Liver (tissue), 9 donors: ENCODE results near the gene VOPP1. TPM values are rescaled to one million over a fixed set of nuclear protein-coding genes. Genes with fewer than 3 reads are reported as not detected.

Experiments
- DNase-seq: peaks from one replicate; pipeline ENCODE4 v3.0.0-alpha.2; 2017; ENCODE audit warnings: low spot score
- H3K27ac ChIP-seq, 2 donors: one replicate each; pipeline ENCODE4 v1.7.0; 2013; ENCODE audit warnings: inconsistent platforms in 2 of 2, low read length in 2 of 2, control low read depth in 1 of 2, low read depth in 1 of 2, mild to moderate bottlenecking in 1 of 2
- H3K27me3 ChIP-seq, 4 donors: one replicate each; pipeline versions ENCODE4 v1.6.1 to v1.7.0; 2013; ENCODE audit warnings: low read length in 3 of 4, inconsistent platforms in 1 of 4, mild to moderate bottlenecking in 1 of 4, moderate library complexity in 1 of 4; ENCODE audit not compliant: control insufficient read depth in 4 of 4, insufficient read depth in 4 of 4
- H3K36me3 ChIP-seq, 4 donors: one replicate each; pipeline versions ENCODE4 v1.6.1 to v1.7.0; 2013; ENCODE audit warnings: low read length in 3 of 4, mild to moderate bottlenecking in 3 of 4, low read depth in 1 of 4, moderate library complexity in 1 of 4; ENCODE audit not compliant: control insufficient read depth in 4 of 4, insufficient read depth in 3 of 4
- H3K4me1 ChIP-seq, 4 donors: one replicate each; pipeline versions ENCODE4 v1.6.1 to v1.7.0; 2013; ENCODE audit warnings: low read length in 3 of 4, mild to moderate bottlenecking in 3 of 4, moderate library complexity in 1 of 4; ENCODE audit not compliant: control insufficient read depth in 4 of 4, insufficient read depth in 4 of 4
- H3K4me3 ChIP-seq, 3 donors: one replicate each; pipeline versions ENCODE4 v1.6.1 to v1.7.0; 2013; ENCODE audit warnings: low read length in 3 of 3, control low read depth in 1 of 3, low read depth in 1 of 3, mild to moderate bottlenecking in 1 of 3
- H3K9ac ChIP-seq, 2 donors: one replicate each; pipeline ENCODE4 v1.7.0; 2013; ENCODE audit warnings: low read length in 2 of 2, mild to moderate bottlenecking in 2 of 2, moderate library complexity in 2 of 2, control low read depth in 1 of 2, low read depth in 1 of 2
- H3K9me3 ChIP-seq, 4 donors: one replicate each; pipeline versions ENCODE4 v1.6.1 to v1.7.0; 2013; ENCODE audit warnings: low read length in 3 of 4; ENCODE audit not compliant: control insufficient read depth in 4 of 4
- ATF3 ChIP-seq: IDR thresholded peaks from 2 replicates; pipeline ENCODE4 v1.6.1; 2016; ENCODE audit warnings: antibody characterized with exemption
- CTCF ChIP-seq: fragments of 150-350 bp; IDR thresholded peaks from 2 replicates; pipeline ENCODE4 v1.5.1; 2017; ENCODE audit warnings: improper control_type of control experiment, low read depth, low read length; ENCODE audit not compliant: missing input control
- EGR1 ChIP-seq, 2 donors: IDR thresholded peaks; 2 replicates each; pipeline ENCODE4 v1.6.1; 2016 to 2018; ENCODE audit warnings: antibody characterized with exemption in 2 of 2, low read depth in 2 of 2
- FOXA1 ChIP-seq: IDR thresholded peaks from 2 replicates; pipeline ENCODE4 v1.6.1; 2016; ENCODE audit warnings: antibody characterized with exemption
- FOXA2 ChIP-seq: IDR thresholded peaks from 2 replicates; pipeline ENCODE4 v1.6.1; 2016; ENCODE audit warnings: antibody characterized with exemption
- GABPA ChIP-seq, 2 donors: IDR thresholded peaks in 1 of 2; conservative IDR thresholded peaks in 1 of 2; 2 replicates each; pipeline ENCODE4 v1.6.1; 2016; ENCODE audit warnings: antibody characterized with exemption in 2 of 2, mild to moderate bottlenecking in 1 of 2, moderate library complexity in 1 of 2
- HNF4A ChIP-seq, 2 donors: conservative IDR thresholded peaks; 2 replicates each; pipeline ENCODE4 v1.6.1; 2016; ENCODE audit warnings: antibody characterized with exemption in 2 of 2, mild to moderate bottlenecking in 2 of 2
- JUND ChIP-seq, 2 donors: IDR thresholded peaks; 2 replicates each; pipeline ENCODE4 v1.6.1; 2016; ENCODE audit warnings: antibody characterized with exemption in 2 of 2
- MAX ChIP-seq: IDR thresholded peaks from 2 replicates; pipeline ENCODE4 v1.6.1; 2016; ENCODE audit warnings: antibody characterized with exemption
- NR2F2 ChIP-seq: IDR thresholded peaks from 2 replicates; pipeline ENCODE4 v1.6.1; 2016; ENCODE audit warnings: antibody characterized with exemption
- RAD21 ChIP-seq, 2 donors: IDR thresholded peaks; 2 replicates each; pipeline ENCODE4 v1.6.1; 2016; ENCODE audit warnings: antibody characterized with exemption in 2 of 2, mild to moderate bottlenecking in 2 of 2
- REST ChIP-seq: IDR thresholded peaks from 2 replicates; pipeline ENCODE4 v1.6.1; 2016; ENCODE audit warnings: antibody characterized with exemption, mild to moderate bottlenecking
- RXRA ChIP-seq, 2 donors: IDR thresholded peaks; 2 replicates each; pipeline ENCODE4 v1.6.1; 2017 to 2018; ENCODE audit warnings: antibody characterized with exemption in 2 of 2, mild to moderate bottlenecking in 1 of 2
- SP1 ChIP-seq: IDR thresholded peaks from 2 replicates; pipeline ENCODE4 v1.6.1; 2018; ENCODE audit warnings: antibody characterized with exemption, mild to moderate bottlenecking
- TAF1 ChIP-seq: conservative IDR thresholded peaks from 2 replicates; pipeline ENCODE4 v1.6.1; 2016; ENCODE audit warnings: antibody characterized with exemption, mild to moderate bottlenecking
- YY1 ChIP-seq: IDR thresholded peaks from 2 replicates; pipeline ENCODE4 v1.6.1; 2016; ENCODE audit warnings: antibody characterized with exemption, mild to moderate bottlenecking
- ZBTB33 ChIP-seq: IDR thresholded peaks from 2 replicates; pipeline ENCODE4 v1.6.1; 2016; ENCODE audit warnings: antibody characterized with exemption
- WGBS: extraction: QIAGEN DNeasy Blood & Tissue Kit; methylation state at CpG from one replicate; pipeline ENCODE4 v1.1.7; 2013; 5-methylcytosine and 5-hydroxymethylcytosine counted together
- polyA plus RNA-seq, 2 donors: library from polyadenylated mRNA; stranded (reverse) in 1 of 2; unstranded in 1 of 2; fragments of 200-250 nt in 1 of 2; fragments of >200 nt in 1 of 2; fragmentation: Nextera tagmentation in 1 of 2; extraction: Ambion mirVana in 1 of 2; gene quantifications; one replicate each; pipeline versions ENCODE4 v1.2.1 to v1.2.3, GENCODE V29; 2013 to 2015
- total RNA-seq, 2 donors: library from RNA; depleted of rRNA; stranded (reverse); fragments of >200 nt; gene quantifications; one replicate each; pipeline ENCODE4 v1.2.3, GENCODE V29; 2014
- donor health status: healthy.
- donor health status: healthy.
- donor health status: healthy.
- donor health status: healthy.
- donor health status: healthy.

The VOPP1 gene
- total and polyA plus RNA-seq, 4 donors, result 11.5 to 23.8 (median 21.7) TPM

- Histone ChIP-seq H3K9ac (no peak overlapping the region), H3K4me1 (peaks cover 4 to 9% (median 7%) of the 10 kb centered on the region in 4 donors), H3K27me3 (no peaks in the 10 kb centered on the region), H3K36me3 (peaks cover 0 to 12% (median 0%) of the 10 kb centered on the region in 4 donors), H3K4me3 (no peak overlapping the region), H3K9me3 (no peaks in the 10 kb centered on the region), H3K27ac (no peak overlapping the region)
- DNase-seq, result no peak
- WGBS, result 71% methylated on average over 18 of the region's 18 CpGs
- TF ChIP-seq ZBTB33 (no peak), EGR1 (IDR thresholded peaks at IDR 0.05; ENCODE audit: low read depth in 2 of 2) (no peak), SP1 (no peak), HNF4A (conservative IDR thresholded peaks at IDR 0.05) (no peak), RAD21 (IDR thresholded peaks at IDR 0.05) (no peak), FOXA2 (no peak), ATF3 (no peak), YY1 (no peak), MAX (no peak), NR2F2 (no peak), FOXA1 (no peak), CTCF (no peak), GABPA (IDR thresholded peaks at IDR 0.05 in 1 of 2, conservative IDR thresholded peaks at IDR 0.05 in 1 of 2) (no peak), RXRA (IDR thresholded peaks at IDR 0.05) (no peak), JUND (IDR thresholded peaks at IDR 0.05) (no peak), REST (no peak), TAF1 (no peak)
Measured at GRCh38 chr7:55521917-55522902, 50.1 kb downstream of the VOPP1 start.
